Right renal pelvis (tissue), 4 donors: ENCODE measurements around the gene LTF. TPM values are rescaled to one million over a fixed set of nuclear protein-coding genes. Genes with fewer than 3 reads are reported as not detected.
"Not testable (repeated sequence)": the region's sequence is repeated elsewhere in the genome, so short reads cannot be mapped to it uniquely, and the experiment has no call there.

Source experiments
- DNase-seq, 4 donors: peaks; one replicate each; pipeline ENCODE4 v3.0.0-alpha.2; 2013; ENCODE audit warnings: low read depth in 4 of 4, low spot score in 3 of 4, missing footprints in 1 of 4
- polyA plus RNA-seq, 4 donors: library from polyadenylated mRNA; unstranded; fragments of 120-200 nt; gene quantifications; one replicate each; pipeline ENCODE4 v1.2.1, GENCODE V29; 2013; ENCODE audit not compliant: insufficient read length in 4 of 4

The LTF gene
- polyA plus RNA-seq, 4 donors, result 2.1 to 3.4 (median 3.1) TPM

DNA sequence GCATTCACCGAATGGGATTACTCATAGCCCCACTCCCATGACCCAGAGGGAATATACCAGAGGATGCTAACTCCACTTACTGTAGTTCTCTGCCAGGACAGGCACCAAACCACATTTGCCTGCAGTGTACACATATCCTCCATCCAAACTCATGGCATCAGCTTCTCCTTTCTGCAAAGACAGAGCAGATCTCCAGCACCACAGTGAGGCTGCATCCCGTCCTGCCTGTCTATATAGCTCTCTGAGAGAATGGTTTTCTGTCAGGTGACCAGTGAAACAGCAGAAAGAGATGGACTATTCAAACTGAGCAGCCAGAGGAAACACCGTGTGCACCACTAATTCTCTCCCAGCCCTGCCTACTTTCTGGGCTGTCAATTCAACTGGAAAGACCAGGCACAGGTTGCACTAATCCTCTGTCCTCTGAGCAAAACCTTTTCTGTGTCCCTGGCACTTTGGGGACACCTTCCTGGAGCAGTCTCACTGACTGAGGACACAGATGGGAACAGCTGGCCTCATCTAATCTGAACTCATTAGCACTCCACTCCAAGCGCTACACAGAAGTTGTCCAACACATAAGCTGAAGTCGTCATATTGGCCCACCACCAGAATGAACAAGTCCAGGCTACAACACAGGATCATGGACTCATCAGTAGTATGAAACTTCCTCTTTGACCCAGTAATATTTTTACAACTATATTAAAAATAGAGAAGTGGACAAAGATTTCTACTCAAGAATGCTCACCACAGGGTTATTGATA lies 17.3 kb downstream of the LTF start:
- DNase-seq, result no peak

DNA sequence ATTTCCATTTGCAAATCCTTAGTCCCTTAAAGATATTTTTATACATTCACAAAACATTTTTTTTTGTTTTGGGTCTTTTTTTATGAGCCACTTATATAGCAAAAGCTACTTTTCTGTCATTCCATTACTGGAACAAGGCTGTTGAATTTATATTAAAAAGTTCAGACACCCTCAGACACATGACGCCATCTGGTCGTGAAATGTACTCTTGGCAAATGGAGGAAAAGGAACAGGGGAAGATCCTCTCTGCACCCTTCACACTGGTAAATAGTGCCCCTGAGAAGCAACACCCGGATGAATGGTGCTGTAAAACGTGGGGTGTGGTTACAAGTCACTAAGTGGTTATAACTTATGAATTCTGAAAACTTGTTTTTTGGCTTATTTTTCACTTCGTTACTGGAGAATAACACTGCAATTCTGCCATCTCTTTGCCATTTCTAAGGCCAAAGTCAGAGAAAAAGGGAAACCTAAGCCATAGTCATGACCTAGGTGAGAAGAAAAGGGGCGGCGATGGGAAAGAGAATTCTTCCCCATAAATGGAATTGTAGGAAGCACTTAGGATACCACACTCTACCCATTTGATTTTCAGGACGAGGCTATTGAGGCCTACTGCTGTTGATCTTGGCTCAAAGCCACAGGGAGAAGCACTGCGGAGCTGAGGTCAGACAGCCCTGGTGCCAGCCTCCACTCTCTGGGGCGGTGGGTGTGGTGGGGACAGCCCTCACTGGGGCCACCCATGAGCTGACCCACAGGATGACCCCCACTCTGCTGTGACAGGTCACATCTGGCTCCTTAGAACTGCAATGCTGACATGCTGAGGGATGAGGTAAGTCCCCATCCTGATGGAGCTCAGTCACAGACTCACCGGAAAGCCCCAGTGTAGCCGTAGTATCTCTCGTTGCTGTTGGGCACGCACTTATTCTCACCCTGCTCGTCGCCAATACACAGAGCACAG lies 21.9 kb downstream of the LTF start:
- peak in 3 of 4 donors; percentile 28 to 62 (median 58) for DNase-seq

GRCh38 chr3:46440531-46441294 lies 24.0 kb downstream of the LTF start:
- DNase-seq, result no peak

DNA sequence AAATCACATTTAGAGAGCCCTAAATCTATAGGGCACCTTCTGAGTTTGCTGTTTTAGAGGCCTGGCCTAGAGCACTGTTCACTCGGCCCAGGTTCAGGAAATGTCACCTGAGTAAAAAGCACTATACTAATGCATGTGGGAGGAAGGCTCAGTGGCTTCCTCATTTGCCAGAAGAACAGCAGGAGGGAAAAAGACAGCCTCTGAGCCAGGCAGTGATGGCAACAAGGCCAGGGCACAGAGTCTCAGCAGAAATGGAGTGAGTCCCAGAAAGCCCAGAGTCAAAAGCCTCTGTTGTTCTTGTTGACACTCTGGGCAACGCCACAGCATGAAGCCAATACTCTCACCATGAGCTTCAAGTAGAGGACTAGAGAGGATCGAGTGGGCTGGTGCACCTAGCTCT lies 25.9 kb downstream of the LTF start:
- DNase-seq, result no peak

- no peak for DNase-seq
Observed at GRCh38 chr3:46435081-46435726, 29.5 kb downstream of the LTF start.

GRCh38 chr3:46433841-46434240 lies 30.9 kb downstream of the LTF start:
- DNase-seq, result no peak

- DNase-seq, result not testable (repeated sequence)
Observed at GRCh38 chr3:46433118-46433517, 31.6 kb downstream of the LTF start.

GRCh38 chr3:46431905-46432304 lies 32.8 kb downstream of the LTF start:
- DNase-seq, result not testable (repeated sequence)

GRCh38 chr3:46430879-46431278 lies 33.8 kb downstream of the LTF start:
- DNase-seq, result not testable (repeated sequence)

DNA sequence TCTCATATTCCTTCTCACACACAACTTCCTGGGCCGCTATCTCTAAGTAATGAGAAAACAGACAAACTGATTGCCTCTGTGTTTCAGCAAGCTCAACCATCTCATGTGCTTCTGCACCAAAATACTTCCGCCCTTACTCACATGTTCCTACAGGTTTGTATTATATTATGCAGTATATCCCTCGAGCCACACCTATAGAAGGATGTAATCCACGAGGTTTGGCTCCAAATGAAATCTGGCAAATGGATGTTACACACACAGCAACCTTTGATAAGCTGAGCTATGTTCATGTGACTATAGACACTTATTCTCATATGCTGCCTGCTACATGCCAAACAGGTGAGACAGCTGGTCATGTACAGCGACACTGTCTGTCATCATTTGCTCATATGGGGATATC lies 35.0 kb downstream of the LTF start:
- no peak for DNase-seq

GRCh38 chr3:46429250-46429649 lies 35.5 kb downstream of the LTF start:
- no peak for DNase-seq

- DNase-seq, result no peak
Observed at GRCh38 chr3:46427916-46428833, 36.5 kb downstream of the LTF start.

DNA sequence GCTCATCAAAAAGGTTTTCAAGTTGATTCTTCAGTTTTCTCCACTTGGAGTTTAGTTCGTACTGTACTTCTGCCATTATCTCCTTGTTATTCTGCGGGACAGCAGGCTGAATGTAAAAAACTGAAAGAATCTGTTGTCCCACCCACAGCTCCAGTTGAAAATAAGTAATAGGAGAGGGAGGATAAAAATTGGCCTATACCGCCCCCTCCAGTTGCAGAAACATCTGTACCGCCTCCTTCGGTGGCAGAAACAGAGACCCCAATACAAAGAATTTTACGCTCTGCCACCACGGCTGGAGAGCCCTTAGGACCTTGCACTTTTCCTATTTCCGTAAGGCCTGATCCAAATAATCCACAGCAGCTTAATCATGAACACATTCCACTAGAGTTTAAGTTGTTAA lies 37.3 kb downstream of the LTF start:
- not testable (repeated sequence) for DNase-seq

GRCh38 chr3:46426476-46426875 lies 38.2 kb downstream of the LTF start:
- DNase-seq, result not testable (repeated sequence)

GRCh38 chr3:46423588-46423987 lies 41.1 kb downstream of the LTF start:
- no peak for DNase-seq

DNA sequence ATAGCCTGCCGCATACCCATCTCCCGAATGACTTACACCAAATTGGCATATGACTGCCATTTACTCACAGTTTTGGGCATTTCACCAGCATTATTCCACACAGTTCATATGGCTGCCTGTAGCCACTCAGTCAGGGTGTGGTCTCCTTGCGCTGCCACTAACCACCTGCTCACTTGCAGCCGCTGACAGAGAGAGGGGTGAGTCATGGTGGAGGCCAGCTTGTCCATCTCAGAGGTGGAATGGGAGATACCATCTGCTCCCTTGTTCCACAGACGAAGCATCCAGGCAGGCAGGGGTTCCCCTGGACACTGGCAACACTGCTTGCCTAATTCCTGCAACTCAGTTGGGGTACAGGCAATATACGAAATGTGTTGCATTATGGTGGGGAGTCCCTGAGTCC lies 42.1 kb downstream of the LTF start:
- DNase-seq, result no peak

DNA sequence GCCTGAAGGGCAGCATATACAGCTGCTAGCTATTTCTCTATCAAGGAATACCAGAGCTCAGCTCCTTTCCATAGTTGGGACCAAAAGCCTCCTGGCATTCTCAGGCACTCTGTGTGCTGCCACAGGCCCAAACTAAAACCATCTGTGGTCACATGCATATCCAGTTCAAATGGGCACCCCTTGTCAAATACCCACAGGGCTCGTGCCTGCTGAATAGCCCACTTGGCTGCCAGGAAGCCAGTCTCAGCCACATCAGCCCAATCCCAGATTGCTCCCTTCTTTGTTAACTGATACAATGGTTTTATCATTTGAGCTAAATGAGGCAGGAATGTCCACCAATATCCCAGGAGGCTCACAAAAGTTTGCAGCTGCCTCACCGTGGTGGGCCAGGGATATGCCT lies 43.8 kb downstream of the LTF start:
- no peak for DNase-seq

DNA sequence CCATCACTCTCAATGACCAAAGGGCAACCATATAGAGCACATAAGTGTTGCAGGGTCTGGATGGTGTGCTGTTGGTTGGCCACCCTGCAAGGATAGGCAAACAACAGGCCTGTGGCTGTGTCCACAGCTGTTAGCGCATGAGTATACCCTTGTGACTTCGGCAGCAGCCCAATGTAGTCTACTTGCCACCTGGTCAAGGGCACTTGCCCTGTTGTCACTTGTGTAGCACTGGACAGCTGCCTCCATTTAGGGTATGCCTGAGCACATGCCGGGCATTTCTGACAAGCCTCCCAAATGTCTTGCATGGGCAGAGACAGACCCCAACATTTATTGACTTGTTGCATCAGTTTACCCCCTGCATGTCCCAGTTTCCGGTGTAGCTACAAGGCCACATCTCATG lies 44.9 kb downstream of the LTF start:
- no peak for DNase-seq

DNA sequence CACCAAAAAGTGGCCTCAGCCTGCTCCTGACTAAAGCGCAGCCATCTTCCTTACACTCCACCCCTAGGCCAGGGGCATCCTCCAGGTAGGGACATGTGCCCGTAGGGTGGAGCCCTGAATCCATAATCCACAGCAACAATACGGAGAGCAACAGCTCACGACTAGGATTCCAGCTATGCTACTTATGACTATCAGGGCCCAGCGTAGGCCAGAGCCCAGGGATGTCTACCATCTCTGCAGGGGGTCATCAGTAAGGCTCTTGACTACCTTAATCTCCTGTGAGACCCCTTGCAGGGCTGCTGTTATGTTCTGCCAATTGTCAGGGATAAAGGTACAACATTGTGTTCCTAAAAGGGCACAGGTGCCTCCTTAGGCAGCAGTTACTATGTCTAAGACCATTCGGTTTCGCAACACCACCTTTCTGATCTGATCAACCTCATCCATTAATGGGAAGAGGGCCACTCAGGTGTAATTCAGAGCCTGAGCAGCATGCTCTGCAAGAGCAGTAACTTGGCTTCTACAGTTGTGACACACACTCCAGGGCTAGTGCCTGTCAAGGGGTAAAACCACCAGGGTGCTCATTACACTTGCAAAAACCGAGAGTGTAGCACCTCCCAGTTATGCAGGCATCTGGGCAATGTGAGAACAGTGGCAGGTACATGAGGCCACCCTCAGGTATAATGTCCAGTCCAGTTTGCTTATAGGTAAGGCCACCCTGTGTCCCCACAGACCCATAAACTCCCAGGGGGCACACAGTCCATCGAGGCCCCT lies 46.7 kb downstream of the LTF start:
- no peak for DNase-seq
